HEK293 (cell line): ENCODE measurements around the gene RNF10.

ENCODE experiments used
- HOXA7 ChIP-seq: sonication (generic); formaldehyde crosslinking; IDR thresholded peaks from 2 replicates; pipeline ENCODE4 v1.8.1; 2022; ENCODE audit warnings: missing genetic modification reagents, borderline replicate concordance
- SCRT2 ChIP-seq: fragments of 450-650 bp; formaldehyde crosslinking; IDR thresholded peaks from 2 replicates; pipeline ENCODE4 v1.5.1; 2016; ENCODE audit warnings: missing biosample characterization, missing genetic modification characterization
- ZBTB20 ChIP-seq: fragments of 450-650 bp; formaldehyde crosslinking; IDR thresholded peaks from 2 replicates; pipeline ENCODE4 v1.5.1; 2016; ENCODE audit warnings: missing biosample characterization, missing genetic modification characterization
- ZBTB48 ChIP-seq: fragments of 450-650 bp; formaldehyde crosslinking; IDR thresholded peaks from 2 replicates; pipeline ENCODE4 v1.5.1; 2016; ENCODE audit warnings: missing biosample characterization, missing genetic modification characterization
- ZFHX2 ChIP-seq: fragments of 450-650 bp; formaldehyde crosslinking; conservative IDR thresholded peaks from 2 replicates; pipeline ENCODE4 v1.5.1; 2016; ENCODE audit warnings: missing biosample characterization, missing genetic modification characterization
- ZFP37 ChIP-seq: fragments of 450-650 bp; formaldehyde crosslinking; IDR thresholded peaks from 2 replicates; pipeline ENCODE4 v1.5.1; 2016; ENCODE audit warnings: missing biosample characterization, missing genetic modification characterization
- ZNF202 ChIP-seq: fragments of 450-650 bp; formaldehyde crosslinking; IDR thresholded peaks from 2 replicates; pipeline ENCODE4 v1.5.1; 2016; ENCODE audit warnings: missing biosample characterization, missing genetic modification characterization, borderline replicate concordance
- ZNF214 ChIP-seq: fragments of 450-650 bp; formaldehyde crosslinking; IDR thresholded peaks from 2 replicates; pipeline ENCODE4 v1.5.1; 2017; ENCODE audit warnings: missing biosample characterization, mild to moderate bottlenecking, missing genetic modification characterization, borderline replicate concordance
- ZNF292 ChIP-seq: fragments of 450-650 bp; formaldehyde crosslinking; IDR thresholded peaks from 2 replicates; pipeline ENCODE4 v1.5.1; 2016; ENCODE audit warnings: low read depth, missing biosample characterization, missing genetic modification characterization, borderline replicate concordance
- ZNF341 ChIP-seq: fragments of 450-650 bp; formaldehyde crosslinking; IDR thresholded peaks from 2 replicates; pipeline ENCODE4; 2016; ENCODE audit warnings: low read depth, missing biosample characterization, missing genetic modification characterization
- ZNF394 ChIP-seq: fragments of 450-650 bp; formaldehyde crosslinking; IDR thresholded peaks from 2 replicates; pipeline ENCODE4 v1.5.1; 2016; ENCODE audit warnings: missing biosample characterization, missing genetic modification characterization, mild to moderate bottlenecking, moderate library complexity, borderline replicate concordance
- ZNF404 ChIP-seq: fragments of 450-650 bp; formaldehyde crosslinking; IDR thresholded peaks from 2 replicates; pipeline ENCODE4 v1.5.1; 2017; ENCODE audit warnings: missing biosample characterization, missing genetic modification characterization
- ZNF621 ChIP-seq: fragments of 450-650 bp; formaldehyde crosslinking; IDR thresholded peaks from 2 replicates; pipeline ENCODE4 v1.5.1; 2017; ENCODE audit warnings: missing biosample characterization, missing genetic modification characterization
- ZNF654 ChIP-seq: fragments of 450-650 bp; formaldehyde crosslinking; IDR thresholded peaks from 2 replicates; pipeline ENCODE4 v1.5.1; 2016; ENCODE audit warnings: low read depth, missing biosample characterization, missing genetic modification characterization
- ZNF660 ChIP-seq: fragments of 450-650 bp; IDR thresholded peaks from 2 replicates; pipeline ENCODE4 v1.5.1; 2018; ENCODE audit warnings: missing biosample characterization, mild to moderate bottlenecking, missing genetic modification characterization
- ZNF701 ChIP-seq: fragments of 450-650 bp; formaldehyde crosslinking; IDR thresholded peaks from 2 replicates; pipeline ENCODE4 v1.5.1; 2016; ENCODE audit warnings: missing biosample characterization, missing genetic modification characterization
- ZNF747 ChIP-seq: fragments of 450-650 bp; formaldehyde crosslinking; IDR thresholded peaks from 2 replicates; pipeline ENCODE4 v1.5.1; 2016; ENCODE audit warnings: missing biosample characterization, missing genetic modification characterization
- ZNF768 ChIP-seq: fragments of 450-650 bp; formaldehyde crosslinking; IDR thresholded peaks from 2 replicates; pipeline ENCODE4 v1.5.1; 2018; ENCODE audit warnings: missing biosample characterization, mild to moderate bottlenecking, missing genetic modification characterization
- ZNF777 ChIP-seq: fragments of 450-650 bp; formaldehyde crosslinking; IDR thresholded peaks from 2 replicates; pipeline ENCODE4 v1.5.1; 2017; ENCODE audit warnings: missing biosample characterization, missing genetic modification characterization, borderline replicate concordance
- TF ChIP-seq, protein P1 (sequence below): fragments of 450-650 bp; formaldehyde crosslinking; conservative IDR thresholded peaks from 2 replicates; pipeline ENCODE4 v1.5.1; 2016; ENCODE audit warnings: low read depth, missing biosample characterization, missing genetic modification characterization
- TF ChIP-seq, protein P2 (sequence below): fragments of 450-650 bp; formaldehyde crosslinking; IDR thresholded peaks from 2 replicates; pipeline ENCODE4 v1.5.1; 2016; ENCODE audit warnings: missing biosample characterization, missing genetic modification characterization
- TF ChIP-seq, protein P3 (sequence below): fragments of 450-650 bp; formaldehyde crosslinking; IDR thresholded peaks from 2 replicates; pipeline ENCODE4 v1.5.1; 2017; ENCODE audit warnings: missing biosample characterization, missing genetic modification characterization
- TF ChIP-seq, protein P4 (sequence below): fragments of 450-650 bp; formaldehyde crosslinking; IDR thresholded peaks from 2 replicates; pipeline ENCODE4 v1.5.1; 2016; ENCODE audit warnings: missing biosample characterization, missing genetic modification characterization, borderline replicate concordance
- TF ChIP-seq, protein P5 (sequence below): fragments of 450-650 bp; IDR thresholded peaks from 2 replicates; pipeline ENCODE4 v1.5.1; 2018; ENCODE audit warnings: missing biosample characterization, mild to moderate bottlenecking, missing genetic modification characterization
- TF ChIP-seq, protein P6 (sequence below): fragments of 450-650 bp; formaldehyde crosslinking; IDR thresholded peaks from 2 replicates; pipeline ENCODE4 v1.5.1; 2016; ENCODE audit warnings: missing biosample characterization, missing genetic modification characterization

Gene RNF10

DNA sequence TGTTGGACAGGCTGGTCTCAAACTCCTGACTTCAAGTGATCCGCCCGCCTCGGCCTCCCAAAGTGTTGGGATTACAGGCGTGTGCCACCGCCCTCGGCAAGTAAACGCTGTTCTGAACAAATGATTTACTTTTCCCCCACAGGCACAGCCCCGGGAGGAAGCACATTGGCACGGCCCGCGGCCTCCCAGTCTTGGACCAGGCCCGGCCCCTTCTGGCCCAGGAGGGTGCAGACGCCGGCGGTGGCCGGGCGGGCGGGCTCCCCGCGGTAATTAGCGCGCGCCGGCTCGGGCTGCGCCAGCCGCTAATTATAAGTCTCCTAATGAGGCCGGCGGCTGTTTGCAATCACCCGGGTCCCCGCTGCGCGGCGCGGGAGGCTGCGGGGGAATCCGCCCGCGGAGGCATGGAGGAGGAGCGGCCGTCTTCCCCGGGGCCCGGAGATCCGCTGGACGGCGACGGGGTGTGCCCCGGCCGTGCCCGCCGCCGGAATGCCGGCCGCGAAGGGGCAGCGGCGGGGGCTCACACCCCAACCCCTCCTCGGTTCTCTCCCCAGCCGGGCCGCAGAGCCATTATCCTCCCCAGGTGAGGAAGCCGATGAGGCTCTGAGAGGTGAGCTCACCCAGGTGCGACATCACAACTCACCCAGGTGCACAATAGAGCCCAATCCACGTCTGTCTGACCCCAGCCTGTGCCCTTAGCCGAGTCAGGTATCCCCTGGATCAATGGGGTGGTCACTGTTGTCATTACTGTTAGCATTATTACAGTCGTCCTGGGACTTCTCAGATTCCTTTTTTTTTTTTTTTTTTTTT is 50.4 kb downstream of the RNF10 start (continued):
- TF ChIP-seq, protein P1, sequence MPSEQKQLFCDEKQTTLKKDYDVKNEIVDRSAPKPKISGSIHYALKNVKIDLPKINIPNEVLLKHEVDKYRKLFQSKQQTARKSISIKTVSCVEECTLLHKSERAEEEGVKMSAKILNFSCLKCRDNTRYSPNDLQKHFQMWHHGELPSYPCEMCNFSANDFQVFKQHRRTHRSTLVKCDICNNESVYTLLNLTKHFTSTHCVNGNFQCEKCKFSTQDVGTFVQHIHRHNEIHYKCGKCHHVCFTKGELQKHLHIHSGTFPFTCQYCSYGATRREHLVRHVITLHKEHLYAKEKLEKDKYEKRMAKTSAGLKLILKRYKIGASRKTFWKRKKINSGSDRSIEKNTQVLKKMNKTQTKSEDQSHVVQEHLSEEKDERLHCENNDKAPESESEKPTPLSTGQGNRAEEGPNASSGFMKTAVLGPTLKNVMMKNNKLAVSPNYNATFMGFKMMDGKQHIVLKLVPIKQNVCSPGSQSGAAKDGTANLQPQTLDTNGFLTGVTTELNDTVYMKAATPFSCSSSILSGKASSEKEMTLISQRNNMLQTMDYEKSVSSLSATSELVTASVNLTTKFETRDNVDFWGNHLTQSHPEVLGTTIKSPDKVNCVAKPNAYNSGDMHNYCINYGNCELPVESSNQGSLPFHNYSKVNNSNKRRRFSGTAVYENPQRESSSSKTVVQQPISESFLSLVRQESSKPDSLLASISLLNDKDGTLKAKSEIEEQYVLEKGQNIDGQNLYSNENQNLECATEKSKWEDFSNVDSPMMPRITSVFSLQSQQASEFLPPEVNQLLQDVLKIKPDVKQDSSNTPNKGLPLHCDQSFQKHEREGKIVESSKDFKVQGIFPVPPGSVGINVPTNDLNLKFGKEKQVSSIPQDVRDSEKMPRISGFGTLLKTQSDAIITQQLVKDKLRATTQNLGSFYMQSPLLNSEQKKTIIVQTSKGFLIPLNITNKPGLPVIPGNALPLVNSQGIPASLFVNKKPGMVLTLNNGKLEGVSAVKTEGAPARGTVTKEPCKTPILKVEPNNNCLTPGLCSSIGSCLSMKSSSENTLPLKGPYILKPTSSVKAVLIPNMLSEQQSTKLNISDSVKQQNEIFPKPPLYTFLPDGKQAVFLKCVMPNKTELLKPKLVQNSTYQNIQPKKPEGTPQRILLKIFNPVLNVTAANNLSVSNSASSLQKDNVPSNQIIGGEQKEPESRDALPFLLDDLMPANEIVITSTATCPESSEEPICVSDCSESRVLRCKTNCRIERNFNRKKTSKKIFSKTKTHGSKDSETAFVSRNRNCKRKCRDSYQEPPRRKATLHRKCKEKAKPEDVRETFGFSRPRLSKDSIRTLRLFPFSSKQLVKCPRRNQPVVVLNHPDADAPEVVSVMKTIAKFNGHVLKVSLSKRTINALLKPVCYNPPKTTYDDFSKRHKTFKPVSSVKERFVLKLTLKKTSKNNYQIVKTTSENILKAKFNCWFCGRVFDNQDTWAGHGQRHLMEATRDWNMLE (tag by site-specific recombination) = no peak
- no peak for TF ChIP-seq SCRT2 (tag by site-specific recombination)
- TF ChIP-seq ZNF701 = no peak
- TF ChIP-seq ZNF768 (tag by site-specific recombination) = no peak
- TF ChIP-seq ZNF621 (tag by site-specific recombination) = no peak
- TF ChIP-seq ZNF660 (tag by site-specific recombination) = 0 out of 2 replicates have a peak, but pooled peaks have one; percentile 60
- no peak for TF ChIP-seq ZNF404 (tag by site-specific recombination)
- no peak for TF ChIP-seq ZNF202
- TF ChIP-seq, protein P2, sequence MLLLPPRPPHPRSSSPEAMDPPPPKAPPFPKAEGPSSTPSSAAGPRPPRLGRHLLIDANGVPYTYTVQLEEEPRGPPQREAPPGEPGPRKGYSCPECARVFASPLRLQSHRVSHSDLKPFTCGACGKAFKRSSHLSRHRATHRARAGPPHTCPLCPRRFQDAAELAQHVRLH (tag by site-specific recombination) = no peak
- TF ChIP-seq, protein P3, sequence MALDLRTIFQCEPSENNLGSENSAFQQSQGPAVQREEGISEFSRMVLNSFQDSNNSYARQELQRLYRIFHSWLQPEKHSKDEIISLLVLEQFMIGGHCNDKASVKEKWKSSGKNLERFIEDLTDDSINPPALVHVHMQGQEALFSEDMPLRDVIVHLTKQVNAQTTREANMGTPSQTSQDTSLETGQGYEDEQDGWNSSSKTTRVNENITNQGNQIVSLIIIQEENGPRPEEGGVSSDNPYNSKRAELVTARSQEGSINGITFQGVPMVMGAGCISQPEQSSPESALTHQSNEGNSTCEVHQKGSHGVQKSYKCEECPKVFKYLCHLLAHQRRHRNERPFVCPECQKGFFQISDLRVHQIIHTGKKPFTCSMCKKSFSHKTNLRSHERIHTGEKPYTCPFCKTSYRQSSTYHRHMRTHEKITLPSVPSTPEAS (tag by site-specific recombination) = no peak
- TF ChIP-seq ZFHX2 (tag by site-specific recombination) = peak; percentile 77
- no peak for TF ChIP-seq ZNF747 (tag by site-specific recombination)
- peak; percentile 71 for TF ChIP-seq ZBTB20
- TF ChIP-seq, protein P4, sequence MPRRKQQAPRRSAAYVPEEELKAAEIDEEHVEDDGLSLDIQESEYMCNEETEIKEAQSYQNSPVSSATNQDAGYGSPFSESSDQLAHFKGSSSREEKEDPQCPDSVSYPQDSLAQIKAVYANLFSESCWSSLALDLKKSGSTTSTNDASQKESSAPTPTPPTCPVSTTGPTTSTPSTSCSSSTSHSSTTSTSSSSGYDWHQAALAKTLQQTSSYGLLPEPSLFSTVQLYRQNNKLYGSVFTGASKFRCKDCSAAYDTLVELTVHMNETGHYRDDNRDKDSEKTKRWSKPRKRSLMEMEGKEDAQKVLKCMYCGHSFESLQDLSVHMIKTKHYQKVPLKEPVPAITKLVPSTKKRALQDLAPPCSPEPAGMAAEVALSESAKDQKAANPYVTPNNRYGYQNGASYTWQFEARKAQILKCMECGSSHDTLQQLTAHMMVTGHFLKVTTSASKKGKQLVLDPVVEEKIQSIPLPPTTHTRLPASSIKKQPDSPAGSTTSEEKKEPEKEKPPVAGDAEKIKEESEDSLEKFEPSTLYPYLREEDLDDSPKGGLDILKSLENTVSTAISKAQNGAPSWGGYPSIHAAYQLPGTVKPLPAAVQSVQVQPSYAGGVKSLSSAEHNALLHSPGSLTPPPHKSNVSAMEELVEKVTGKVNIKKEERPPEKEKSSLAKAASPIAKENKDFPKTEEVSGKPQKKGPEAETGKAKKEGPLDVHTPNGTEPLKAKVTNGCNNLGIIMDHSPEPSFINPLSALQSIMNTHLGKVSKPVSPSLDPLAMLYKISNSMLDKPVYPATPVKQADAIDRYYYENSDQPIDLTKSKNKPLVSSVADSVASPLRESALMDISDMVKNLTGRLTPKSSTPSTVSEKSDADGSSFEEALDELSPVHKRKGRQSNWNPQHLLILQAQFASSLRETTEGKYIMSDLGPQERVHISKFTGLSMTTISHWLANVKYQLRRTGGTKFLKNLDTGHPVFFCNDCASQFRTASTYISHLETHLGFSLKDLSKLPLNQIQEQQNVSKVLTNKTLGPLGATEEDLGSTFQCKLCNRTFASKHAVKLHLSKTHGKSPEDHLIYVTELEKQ = no peak
- TF ChIP-seq ZNF654 (tag by site-specific recombination) = no peak
- peak; percentile 52; the same call in 1 of the 2 replicates for TF ChIP-seq ZNF777
- no peak for TF ChIP-seq ZBTB48
- TF ChIP-seq ZNF341 = peak; percentile 94
- TF ChIP-seq HOXA7 (CRISPR knock-in tag) = no peak
- TF ChIP-seq, protein P5, sequence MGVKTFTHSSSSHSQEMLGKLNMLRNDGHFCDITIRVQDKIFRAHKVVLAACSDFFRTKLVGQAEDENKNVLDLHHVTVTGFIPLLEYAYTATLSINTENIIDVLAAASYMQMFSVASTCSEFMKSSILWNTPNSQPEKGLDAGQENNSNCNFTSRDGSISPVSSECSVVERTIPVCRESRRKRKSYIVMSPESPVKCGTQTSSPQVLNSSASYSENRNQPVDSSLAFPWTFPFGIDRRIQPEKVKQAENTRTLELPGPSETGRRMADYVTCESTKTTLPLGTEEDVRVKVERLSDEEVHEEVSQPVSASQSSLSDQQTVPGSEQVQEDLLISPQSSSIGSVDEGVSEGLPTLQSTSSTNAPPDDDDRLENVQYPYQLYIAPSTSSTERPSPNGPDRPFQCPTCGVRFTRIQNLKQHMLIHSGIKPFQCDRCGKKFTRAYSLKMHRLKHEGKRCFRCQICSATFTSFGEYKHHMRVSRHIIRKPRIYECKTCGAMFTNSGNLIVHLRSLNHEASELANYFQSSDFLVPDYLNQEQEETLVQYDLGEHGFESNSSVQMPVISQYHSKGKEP (tag by site-specific recombination) = peak; percentile 60; the same call in 1 of the 2 replicates
- TF ChIP-seq ZNF214 (tag by site-specific recombination) = no peak
- TF ChIP-seq ZNF292 (tag by site-specific recombination) = no peak
- TF ChIP-seq ZNF394 (tag by site-specific recombination) = no peak; the same call in 1 of the 2 replicates
- no peak for TF ChIP-seq ZFP37
- TF ChIP-seq, protein P6, sequence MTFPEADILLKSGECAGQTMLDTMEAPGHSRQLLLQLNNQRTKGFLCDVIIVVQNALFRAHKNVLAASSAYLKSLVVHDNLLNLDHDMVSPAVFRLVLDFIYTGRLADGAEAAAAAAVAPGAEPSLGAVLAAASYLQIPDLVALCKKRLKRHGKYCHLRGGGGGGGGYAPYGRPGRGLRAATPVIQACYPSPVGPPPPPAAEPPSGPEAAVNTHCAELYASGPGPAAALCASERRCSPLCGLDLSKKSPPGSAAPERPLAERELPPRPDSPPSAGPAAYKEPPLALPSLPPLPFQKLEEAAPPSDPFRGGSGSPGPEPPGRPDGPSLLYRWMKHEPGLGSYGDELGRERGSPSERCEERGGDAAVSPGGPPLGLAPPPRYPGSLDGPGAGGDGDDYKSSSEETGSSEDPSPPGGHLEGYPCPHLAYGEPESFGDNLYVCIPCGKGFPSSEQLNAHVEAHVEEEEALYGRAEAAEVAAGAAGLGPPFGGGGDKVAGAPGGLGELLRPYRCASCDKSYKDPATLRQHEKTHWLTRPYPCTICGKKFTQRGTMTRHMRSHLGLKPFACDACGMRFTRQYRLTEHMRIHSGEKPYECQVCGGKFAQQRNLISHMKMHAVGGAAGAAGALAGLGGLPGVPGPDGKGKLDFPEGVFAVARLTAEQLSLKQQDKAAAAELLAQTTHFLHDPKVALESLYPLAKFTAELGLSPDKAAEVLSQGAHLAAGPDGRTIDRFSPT (tag by site-specific recombination) = peak; percentile 67; the same call in 1 of the 2 replicates
